ENCODE data around the gene GHSR. TPM values are rescaled to one million over a fixed set of nuclear protein-coding genes. Genes with fewer than 3 reads are reported as not detected.

GHSR gene
- polyA plus RNA-seq, 4 donors = not detected

GRCh38 chr3:172448661-172449465, 607 bp upstream of the GHSR start:
- H3K9me3 ChIP-seq (ENCODE audit: control insufficient read depth in 2 of 2, insufficient read depth in 1 of 2, low read depth in 1 of 2, low read length in 1 of 2) = no peaks in the 10 kb centered on the region
- H3K36me3 ChIP-seq (ENCODE audit: control insufficient read depth in 3 of 3, insufficient read depth in 2 of 3, low read depth in 1 of 3, low read length in 3 of 3) = no peaks in the 10 kb centered on the region
- no peak overlapping the region for H3K27ac ChIP-seq (ENCODE audit: low read depth in 1 of 3, low read length in 2 of 3)
- WGBS, 3 donors = 10 to 17% (median 16%) methylated on average over 43 of the region's 43 CpGs
- no peaks in the 10 kb centered on the region for H3K4me1 ChIP-seq (ENCODE audit: control insufficient read depth in 3 of 3, insufficient read depth in 2 of 3, low read depth in 1 of 3, low read length in 2 of 3)
- H3K4me3 ChIP-seq (ENCODE audit: low read depth in 1 of 3, low read length in 3 of 3) = no peak overlapping the region
- peaks cover 11 to 50% (median 31%) of the 10 kb centered on the region in 3 donors for H3K27me3 ChIP-seq (ENCODE audit: control insufficient read depth in 3 of 3, insufficient read depth in 3 of 3, low read length in 3 of 3)
- DNase-seq (no peak), FAIRE-seq (no peak)

GRCh38 chr3:172446198-172446597, 2.1 kb downstream of the GHSR start:
- no peak for DNase-seq
- H3K9me3 ChIP-seq (ENCODE audit: control insufficient read depth in 2 of 2, insufficient read depth in 1 of 2, low read depth in 1 of 2, low read length in 1 of 2) = no peaks in the 10 kb centered on the region
- H3K4me1 ChIP-seq (ENCODE audit: control insufficient read depth in 3 of 3, insufficient read depth in 2 of 3, low read depth in 1 of 3, low read length in 2 of 3) = no peaks in the 10 kb centered on the region
- no peak for FAIRE-seq
- peaks cover 11 to 49% (median 27%) of the 10 kb centered on the region in 3 donors for H3K27me3 ChIP-seq (ENCODE audit: control insufficient read depth in 3 of 3, insufficient read depth in 3 of 3, low read length in 3 of 3)
- no peak overlapping the region for H3K27ac ChIP-seq (ENCODE audit: low read depth in 1 of 3, low read length in 2 of 3)
- no peaks in the 10 kb centered on the region for H3K36me3 ChIP-seq (ENCODE audit: control insufficient read depth in 3 of 3, insufficient read depth in 2 of 3, low read depth in 1 of 3, low read length in 3 of 3)
- no peak overlapping the region for H3K4me3 ChIP-seq (ENCODE audit: low read depth in 1 of 3, low read length in 3 of 3)
- 23 to 77% (median 42%) methylated on average over 3 of the region's 3 CpGs for WGBS, 3 donors

- no peak for FAIRE-seq
- H3K4me3 ChIP-seq (ENCODE audit: low read depth in 1 of 3, low read length in 3 of 3) = no peak overlapping the region
- no peak for DNase-seq
- no peaks in the 10 kb centered on the region for H3K4me1 ChIP-seq (ENCODE audit: control insufficient read depth in 3 of 3, insufficient read depth in 2 of 3, low read depth in 1 of 3, low read length in 2 of 3)
- 76 to 85% (median 81%) methylated on average over 6 of the region's 6 CpGs for WGBS, 3 donors
- no peaks in the 10 kb centered on the region for H3K36me3 ChIP-seq (ENCODE audit: control insufficient read depth in 3 of 3, insufficient read depth in 2 of 3, low read depth in 1 of 3, low read length in 3 of 3)
- H3K27ac ChIP-seq (ENCODE audit: low read depth in 1 of 3, low read length in 2 of 3) = no peak overlapping the region
- no peaks in the 10 kb centered on the region for H3K9me3 ChIP-seq (ENCODE audit: control insufficient read depth in 2 of 2, insufficient read depth in 1 of 2, low read depth in 1 of 2, low read length in 1 of 2)
- peaks cover 11 to 42% (median 25%) of the 10 kb centered on the region in 3 donors for H3K27me3 ChIP-seq (ENCODE audit: control insufficient read depth in 3 of 3, insufficient read depth in 3 of 3, low read length in 3 of 3)
Measured at GRCh38 chr3:172444821-172445220, 3.4 kb downstream of the GHSR start.

- WGBS, 3 donors = 80 to 100% (median 83%) methylated on average over 1 of the region's 1 CpG
- no peak for FAIRE-seq
- Histone ChIP-seq H3K27me3 (ENCODE audit: control insufficient read depth in 3 of 3, insufficient read depth in 3 of 3, low read length in 3 of 3) (peaks cover 2 to 20% (median 3%) of the 10 kb centered on the region in 3 donors), H3K9me3 (ENCODE audit: control insufficient read depth in 2 of 2, insufficient read depth in 1 of 2, low read depth in 1 of 2, low read length in 1 of 2) (no peaks in the 10 kb centered on the region), H3K36me3 (ENCODE audit: control insufficient read depth in 3 of 3, insufficient read depth in 2 of 3, low read depth in 1 of 3, low read length in 3 of 3) (no peaks in the 10 kb centered on the region), H3K27ac (ENCODE audit: low read depth in 1 of 3, low read length in 2 of 3) (no peak overlapping the region), H3K4me3 (ENCODE audit: low read depth in 1 of 3, low read length in 3 of 3) (no peak overlapping the region), H3K4me1 (ENCODE audit: control insufficient read depth in 3 of 3, insufficient read depth in 2 of 3, low read depth in 1 of 3, low read length in 2 of 3) (no peaks in the 10 kb centered on the region)
- no peak for DNase-seq
Measured at GRCh38 chr3:172442606-172443005, 5.7 kb downstream of the GHSR start.

- FAIRE-seq = no peak
- H3K27ac ChIP-seq (ENCODE audit: low read depth in 1 of 3, low read length in 2 of 3) = no peak overlapping the region
Measured at GRCh38 chr3:172441581-172441980, 6.7 kb downstream of the GHSR start.

GRCh38 chr3:172438186-172438585, 10.1 kb downstream of the GHSR start:
- 57 to 66% (median 59%) methylated on average over 4 of the region's 4 CpGs for WGBS, 3 donors
- Histone ChIP-seq H3K4me1 (ENCODE audit: control insufficient read depth in 3 of 3, insufficient read depth in 2 of 3, low read depth in 1 of 3, low read length in 2 of 3) (no peaks in the 10 kb centered on the region), H3K9me3 (ENCODE audit: control insufficient read depth in 2 of 2, insufficient read depth in 1 of 2, low read depth in 1 of 2, low read length in 1 of 2) (peaks cover 0 to under 1% of the 10 kb centered on the region in 2 donors), H3K36me3 (ENCODE audit: control insufficient read depth in 3 of 3, insufficient read depth in 2 of 3, low read depth in 1 of 3, low read length in 3 of 3) (no peaks in the 10 kb centered on the region), H3K4me3 (ENCODE audit: low read depth in 1 of 3, low read length in 3 of 3) (no peak overlapping the region), H3K27me3 (ENCODE audit: control insufficient read depth in 3 of 3, insufficient read depth in 3 of 3, low read length in 3 of 3) (peaks cover 0 to 6% (median 0%) of the 10 kb centered on the region in 3 donors), H3K27ac (ENCODE audit: low read depth in 1 of 3, low read length in 2 of 3) (no peak overlapping the region)
- FAIRE-seq = no peak
- DNase-seq = no peak

More at GRCh38 chr3:172441581-172441980, 6.7 kb downstream of the GHSR start:
- Histone ChIP-seq H3K9me3 (ENCODE audit: control insufficient read depth in 2 of 2, insufficient read depth in 1 of 2, low read depth in 1 of 2, low read length in 1 of 2) (no peaks in the 10 kb centered on the region), H3K4me1 (ENCODE audit: control insufficient read depth in 3 of 3, insufficient read depth in 2 of 3, low read depth in 1 of 3, low read length in 2 of 3) (no peaks in the 10 kb centered on the region), H3K27me3 (ENCODE audit: control insufficient read depth in 3 of 3, insufficient read depth in 3 of 3, low read length in 3 of 3) (peaks cover 0 to 11% (median 0%) of the 10 kb centered on the region in 3 donors), H3K4me3 (ENCODE audit: low read depth in 1 of 3, low read length in 3 of 3) (no peak overlapping the region), H3K36me3 (ENCODE audit: control insufficient read depth in 3 of 3, insufficient read depth in 2 of 3, low read depth in 1 of 3, low read length in 3 of 3) (no peaks in the 10 kb centered on the region)
- DNase-seq = no peak
- 68 to 70% (median 70%) methylated on average over 5 of the region's 5 CpGs for whole genome bisulfite sequencing, 3 donors

GRCh38 chr3:172437713-172438112, 10.5 kb downstream of the GHSR start:
- DNase-seq = no peak
- FAIRE-seq = no peak
- H3K4me3 ChIP-seq (ENCODE audit: low read depth in 1 of 3, low read length in 3 of 3) = no peak overlapping the region
- peaks cover 0 to 2% (median 0%) of the 10 kb centered on the region in 3 donors for H3K27me3 ChIP-seq (ENCODE audit: control insufficient read depth in 3 of 3, insufficient read depth in 3 of 3, low read length in 3 of 3)
- H3K27ac ChIP-seq (ENCODE audit: low read depth in 1 of 3, low read length in 2 of 3) = no peak overlapping the region
- peaks cover 0 to 5% of the 10 kb centered on the region in 2 donors for H3K9me3 ChIP-seq (ENCODE audit: control insufficient read depth in 2 of 2, insufficient read depth in 1 of 2, low read depth in 1 of 2, low read length in 1 of 2)
- H3K36me3 ChIP-seq (ENCODE audit: control insufficient read depth in 3 of 3, insufficient read depth in 2 of 3, low read depth in 1 of 3, low read length in 3 of 3) = no peaks in the 10 kb centered on the region
- no peaks in the 10 kb centered on the region for H3K4me1 ChIP-seq (ENCODE audit: control insufficient read depth in 3 of 3, insufficient read depth in 2 of 3, low read depth in 1 of 3, low read length in 2 of 3)

GRCh38 chr3:172415323-172415722, 32.9 kb downstream of the GHSR start:
- Histone ChIP-seq H3K4me3 (ENCODE audit: low read depth in 1 of 3, low read length in 3 of 3) (no peak overlapping the region), H3K9me3 (ENCODE audit: control insufficient read depth in 2 of 2, insufficient read depth in 1 of 2, low read depth in 1 of 2, low read length in 1 of 2) (no peaks in the 10 kb centered on the region), H3K27ac (ENCODE audit: low read depth in 1 of 3, low read length in 2 of 3) (no peak overlapping the region), H3K36me3 (ENCODE audit: control insufficient read depth in 3 of 3, insufficient read depth in 2 of 3, low read depth in 1 of 3, low read length in 3 of 3) (no peaks in the 10 kb centered on the region), H3K4me1 (ENCODE audit: control insufficient read depth in 3 of 3, insufficient read depth in 2 of 3, low read depth in 1 of 3, low read length in 2 of 3) (no peaks in the 10 kb centered on the region), H3K27me3 (ENCODE audit: control insufficient read depth in 3 of 3, insufficient read depth in 3 of 3, low read length in 3 of 3) (no peaks in the 10 kb centered on the region)
- no peak for FAIRE-seq
- 73 to 92% (median 75%) methylated on average over 5 of the region's 5 CpGs for WGBS, 3 donors
- no peak for DNase-seq
